GM06990 (cell line): ENCODE measurements around the gene WWTR1.

Source experiments
- DNase-seq: peaks from one replicate; pipeline ENCODE4 v3.0.0-alpha.2; 2011; ENCODE audit not compliant: insufficient read length; ENCODE audit errors: extremely low read depth
- H3K27me3 ChIP-seq: replicated peaks from 2 replicates; pipeline ENCODE4 v1.6.0; 2011; ENCODE audit warnings: low read length; ENCODE audit not compliant: control insufficient read depth, insufficient read depth
- H3K36me3 ChIP-seq: 2 replicates; pipeline ENCODE4 v1.5.1; 2011; ENCODE audit warnings: low read length; ENCODE audit not compliant: control insufficient read depth, insufficient read depth
- H3K4me3 ChIP-seq: replicated peaks from 2 replicates; pipeline ENCODE4 v1.5.1; 2011; ENCODE audit warnings: low read depth, mild to moderate bottlenecking, control low read depth, low read length
- CTCF ChIP-seq: IDR thresholded peaks from 2 replicates; pipeline ENCODE4 v1.5.1; 2011; ENCODE audit warnings: low read length, control low read depth, mild to moderate bottlenecking, inconsistent platforms; ENCODE audit not compliant: insufficient read depth, poor library complexity, severe bottlenecking

The WWTR1 gene

GRCh38 chr3:149646181-149646766 is 11.6 kb downstream of the WWTR1 start:
- H3K36me3 ChIP-seq: no peaks in the 10 kb centered on the region
- H3K4me3 ChIP-seq: no peak overlapping the region
- TF ChIP-seq CTCF: no peak
- DNase-seq: no peak
- no peaks in the 10 kb centered on the region for H3K27me3 ChIP-seq

GRCh38 chr3:149643963-149644362 is 13.9 kb downstream of the WWTR1 start:
- no peaks in the 10 kb centered on the region for H3K27me3 ChIP-seq
- TF ChIP-seq CTCF: no peak
- no peak overlapping the region for H3K4me3 ChIP-seq
- no peaks in the 10 kb centered on the region for H3K36me3 ChIP-seq
- no peak for DNase-seq

GRCh38 chr3:149643482-149643798 is 14.4 kb downstream of the WWTR1 start:
- DNase-seq: no peak
- H3K36me3 ChIP-seq: no peaks in the 10 kb centered on the region
- TF ChIP-seq CTCF: no peak
- H3K27me3 ChIP-seq: no peaks in the 10 kb centered on the region
- no peak overlapping the region for H3K4me3 ChIP-seq

- no peaks in the 10 kb centered on the region for H3K36me3 ChIP-seq
- H3K27me3 ChIP-seq: no peaks in the 10 kb centered on the region
- no peak overlapping the region for H3K4me3 ChIP-seq
- no peak for TF ChIP-seq CTCF
- DNase-seq: no peak
Observed at GRCh38 chr3:149640976-149641728, 16.7 kb downstream of the WWTR1 start.

GRCh38 chr3:149639093-149639486 is 18.7 kb downstream of the WWTR1 start:
- H3K4me3 ChIP-seq: no peak overlapping the region
- no peak for TF ChIP-seq CTCF

More at GRCh38 chr3:149639093-149639486, 18.7 kb downstream of the WWTR1 start:
- H3K27me3 ChIP-seq: no peaks in the 10 kb centered on the region
- DNase-seq: no peak
- H3K36me3 ChIP-seq: no peaks in the 10 kb centered on the region
